Measurements from ENCODE around the gene POC1A.

The POC1A gene

DNA sequence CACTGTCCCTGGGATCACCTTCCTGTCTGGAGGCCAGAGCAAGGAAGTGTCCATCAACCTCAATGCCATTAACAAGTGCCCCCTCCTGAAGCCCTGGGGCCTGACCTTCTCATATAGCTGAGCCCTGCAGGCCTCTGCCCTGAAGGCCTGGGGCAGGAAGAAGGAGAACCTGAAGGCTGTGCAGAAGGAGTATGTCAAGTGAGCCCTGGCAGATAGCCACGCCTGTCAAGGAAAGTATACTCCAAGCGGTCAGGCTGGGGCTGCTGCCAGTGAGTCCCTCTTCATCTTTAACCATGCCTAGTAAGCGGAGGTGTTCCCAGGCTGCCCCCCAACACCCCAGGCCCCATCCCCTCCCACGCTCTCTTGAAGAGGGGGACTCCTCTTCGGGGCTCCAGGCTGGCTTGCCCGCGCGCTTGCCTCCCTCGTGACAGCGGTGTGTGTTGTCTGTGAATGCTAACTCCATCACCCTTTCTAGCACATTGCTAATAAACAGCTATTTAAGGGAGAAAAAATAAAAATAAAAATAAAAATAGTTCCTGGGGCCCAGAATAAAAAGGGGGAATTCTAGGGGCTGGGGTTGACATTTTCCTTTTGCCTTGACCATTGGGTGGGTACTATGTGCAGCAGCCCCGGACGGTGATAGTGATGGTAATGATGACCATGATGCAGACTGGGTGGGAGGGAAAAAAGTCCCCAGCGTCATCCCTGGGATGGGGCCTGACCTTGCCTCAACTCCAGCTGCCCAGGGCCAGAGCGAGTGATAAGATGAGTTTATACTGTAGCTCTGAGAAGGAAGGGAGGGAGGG lies 40.5 kb upstream of the POC1A start:
- Mint-ChIP-seq H3K27me3 (ENCODE audit: low read depth, poor library complexity) (peaks cover 15% of the 10 kb centered on the region), H3K9me3 (no peaks in the 10 kb centered on the region), H3K4me3 (no peak overlapping the region), H3K27ac (no peak overlapping the region), H3K4me1 (peaks cover 46% of the 10 kb centered on the region), H3K36me3 (ENCODE audit: low read depth) (peaks cover 9% of the 10 kb centered on the region)
- no peak for DNase-seq
- TF ChIP-seq, protein P1, sequence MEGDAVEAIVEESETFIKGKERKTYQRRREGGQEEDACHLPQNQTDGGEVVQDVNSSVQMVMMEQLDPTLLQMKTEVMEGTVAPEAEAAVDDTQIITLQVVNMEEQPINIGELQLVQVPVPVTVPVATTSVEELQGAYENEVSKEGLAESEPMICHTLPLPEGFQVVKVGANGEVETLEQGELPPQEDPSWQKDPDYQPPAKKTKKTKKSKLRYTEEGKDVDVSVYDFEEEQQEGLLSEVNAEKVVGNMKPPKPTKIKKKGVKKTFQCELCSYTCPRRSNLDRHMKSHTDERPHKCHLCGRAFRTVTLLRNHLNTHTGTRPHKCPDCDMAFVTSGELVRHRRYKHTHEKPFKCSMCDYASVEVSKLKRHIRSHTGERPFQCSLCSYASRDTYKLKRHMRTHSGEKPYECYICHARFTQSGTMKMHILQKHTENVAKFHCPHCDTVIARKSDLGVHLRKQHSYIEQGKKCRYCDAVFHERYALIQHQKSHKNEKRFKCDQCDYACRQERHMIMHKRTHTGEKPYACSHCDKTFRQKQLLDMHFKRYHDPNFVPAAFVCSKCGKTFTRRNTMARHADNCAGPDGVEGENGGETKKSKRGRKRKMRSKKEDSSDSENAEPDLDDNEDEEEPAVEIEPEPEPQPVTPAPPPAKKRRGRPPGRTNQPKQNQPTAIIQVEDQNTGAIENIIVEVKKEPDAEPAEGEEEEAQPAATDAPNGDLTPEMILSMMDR (IDR thresholded peaks at IDR 0.05), result no peak

DNA sequence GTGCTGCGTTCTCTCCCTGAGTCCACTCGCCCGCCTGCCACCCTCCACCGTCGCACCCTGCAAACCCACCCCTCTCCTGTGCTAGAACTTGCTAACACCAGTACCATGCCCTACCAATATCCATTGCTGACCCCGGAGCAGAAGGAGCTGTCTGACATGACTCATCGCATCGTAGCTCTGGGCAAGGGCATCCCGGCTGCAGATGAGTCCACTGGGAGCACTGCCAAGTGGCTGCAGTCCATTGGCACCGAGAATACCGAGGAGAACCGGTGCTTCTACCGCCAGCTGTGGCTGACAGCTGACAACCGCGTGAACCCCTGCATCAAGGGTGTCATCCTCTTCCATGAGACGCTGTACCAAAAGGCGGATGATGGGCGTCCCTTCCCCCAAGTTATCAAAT lies 38.8 kb upstream of the POC1A start:
- TF ChIP-seq, protein P1 (IDR thresholded peaks at IDR 0.05), result no peak
- Mint-ChIP-seq H3K9me3 (no peaks in the 10 kb centered on the region), H3K27ac (no peak overlapping the region), H3K4me1 (peaks cover 33% of the 10 kb centered on the region), H3K27me3 (ENCODE audit: low read depth, poor library complexity) (peaks cover 12% of the 10 kb centered on the region), H3K36me3 (ENCODE audit: low read depth) (no peaks in the 10 kb centered on the region), H3K4me3 (no peak overlapping the region)
- no peak for DNase-seq

DNA sequence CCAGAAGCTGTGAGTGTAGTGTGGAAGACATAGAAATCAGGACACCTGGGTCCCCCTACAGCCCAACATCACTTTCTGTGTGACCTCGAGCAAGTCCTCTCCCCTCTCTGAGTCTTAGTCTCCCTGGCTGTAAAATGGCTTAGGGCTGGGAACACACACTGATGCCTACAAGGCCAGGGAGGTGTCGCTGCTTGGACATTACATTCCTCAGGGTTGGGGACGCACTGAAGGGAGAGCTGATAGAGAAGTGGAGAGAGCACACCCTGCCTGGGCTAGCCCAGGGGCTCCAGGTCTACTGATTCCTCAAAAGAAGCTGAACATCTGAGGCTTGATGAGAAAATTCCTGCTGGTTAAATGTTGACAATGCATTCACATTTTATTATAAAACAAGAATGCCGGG lies 37.4 kb upstream of the POC1A start:
- Mint-ChIP-seq H3K9me3 (no peaks in the 10 kb centered on the region), H3K27me3 (ENCODE audit: low read depth, poor library complexity) (peaks cover 9% of the 10 kb centered on the region), H3K4me3 (no peak overlapping the region), H3K27ac (no peak overlapping the region), H3K4me1 (peaks cover 27% of the 10 kb centered on the region), H3K36me3 (ENCODE audit: low read depth) (no peaks in the 10 kb centered on the region)
- no peak for DNase-seq
- TF ChIP-seq, protein P1 (IDR thresholded peaks at IDR 0.05), result no peak

DNA sequence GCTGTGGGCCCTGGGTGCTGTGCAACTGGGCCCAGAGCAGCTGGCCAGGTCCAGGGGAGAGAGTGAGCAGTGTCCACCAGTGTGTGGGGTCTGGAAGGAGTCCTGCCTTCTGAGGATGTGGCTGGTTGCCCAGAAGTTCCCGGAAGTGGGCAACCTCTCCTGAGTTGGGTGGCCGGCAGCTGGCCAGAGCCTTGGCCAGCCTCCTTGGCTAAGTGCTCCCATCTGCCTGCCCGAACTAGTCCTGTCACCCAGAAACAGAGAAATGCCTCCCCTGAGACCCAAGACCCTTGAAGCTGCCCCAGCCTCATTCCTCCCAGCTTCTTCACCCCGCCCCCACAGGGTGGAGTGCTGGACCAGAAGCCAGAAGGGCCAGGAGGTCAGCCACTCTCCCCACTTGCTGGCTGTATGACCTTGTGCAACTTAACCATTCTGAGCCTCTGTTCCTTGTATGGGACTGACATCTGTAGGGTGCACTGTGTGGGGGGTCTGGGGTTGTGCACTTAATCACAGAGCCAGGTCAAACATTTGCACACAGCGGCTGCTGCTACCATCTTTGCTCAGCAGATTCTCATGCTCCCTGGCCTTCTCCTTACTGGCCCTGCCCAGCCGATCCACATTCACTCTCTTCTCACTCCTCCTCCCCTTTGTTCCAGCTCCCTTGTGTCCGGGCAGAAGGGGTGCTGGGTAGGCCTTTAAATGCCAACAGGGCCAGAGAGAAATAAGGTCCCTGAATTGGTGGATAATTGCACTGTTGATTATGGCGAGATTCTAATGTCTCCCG lies 36.3 kb upstream of the POC1A start:
- Mint-ChIP-seq H3K4me3 (no peak overlapping the region), H3K36me3 (ENCODE audit: low read depth) (no peaks in the 10 kb centered on the region), H3K27me3 (ENCODE audit: low read depth, poor library complexity) (peaks cover 9% of the 10 kb centered on the region), H3K27ac (no peak overlapping the region), H3K4me1 (peaks cover 22% of the 10 kb centered on the region), H3K9me3 (no peaks in the 10 kb centered on the region)
- no peak for DNase-seq
- TF ChIP-seq, protein P1 (IDR thresholded peaks at IDR 0.05), result no peak

- DNase-seq, result no peak
Measured at GRCh38 chr3:52188556-52188955, 34.3 kb upstream of the POC1A start.

More at GRCh38 chr3:52188556-52188955, 34.3 kb upstream of the POC1A start:
- H3K4me1 Mint-ChIP-seq, result peaks cover 22% of the 10 kb centered on the region
- H3K27me3 Mint-ChIP-seq (ENCODE audit: low read depth, poor library complexity), result peaks cover 10% of the 10 kb centered on the region
- H3K9me3 Mint-ChIP-seq, result no peaks in the 10 kb centered on the region
- TF ChIP-seq, protein P1 (IDR thresholded peaks at IDR 0.05), result no peak
- H3K4me3 Mint-ChIP-seq, result no peak overlapping the region
- no peak overlapping the region for H3K27ac Mint-ChIP-seq
- no peaks in the 10 kb centered on the region for H3K36me3 Mint-ChIP-seq (ENCODE audit: low read depth)

Measured in nephron progenitor cell (in vitro differentiated cells).